Measurements from ENCODE around the gene TEX22.
A peak's percentile ranks its signal among the peaks of the same experiment; 100 is the strongest.

TEX22 gene

GRCh38 chr14:105385322-105385637 lies 13.1 kb upstream of the TEX22 start:
- no peak for DNase-seq

DNA sequence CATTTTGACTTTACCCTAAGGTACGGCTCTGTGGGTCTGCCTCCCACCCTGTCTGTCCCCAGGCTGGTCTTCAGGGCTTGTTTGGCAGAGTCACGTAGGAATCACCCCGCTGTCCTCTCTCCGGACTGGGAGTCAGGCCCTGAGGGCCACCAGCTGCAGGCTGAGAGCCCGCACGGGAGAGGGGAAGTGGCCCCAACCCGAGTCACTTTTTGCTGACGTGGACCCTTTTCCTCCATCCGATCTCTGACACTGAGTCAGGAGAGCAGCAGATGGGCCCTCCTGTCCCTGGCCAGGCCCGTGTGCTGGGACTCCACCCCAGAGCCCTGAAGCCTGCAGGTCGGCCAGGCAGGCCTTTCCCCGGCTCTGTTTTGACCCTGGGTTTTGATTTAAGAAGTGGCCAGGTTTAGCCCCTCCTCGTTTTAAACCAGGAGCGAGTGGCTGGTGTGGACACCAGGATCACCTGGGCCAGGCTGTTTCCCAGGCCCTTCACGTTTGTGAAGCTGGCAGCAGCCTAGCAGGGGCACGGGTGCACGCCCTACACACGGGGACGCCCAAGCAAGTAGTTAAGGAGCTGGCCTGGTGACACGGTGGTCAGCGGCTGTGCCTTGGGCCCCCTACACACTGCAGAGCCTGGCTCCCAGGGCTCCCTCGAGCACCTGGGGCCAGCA lies 12.5 kb upstream of the TEX22 start:
- peak in 1 of 5 donors; percentile 9 for DNase-seq

DNA sequence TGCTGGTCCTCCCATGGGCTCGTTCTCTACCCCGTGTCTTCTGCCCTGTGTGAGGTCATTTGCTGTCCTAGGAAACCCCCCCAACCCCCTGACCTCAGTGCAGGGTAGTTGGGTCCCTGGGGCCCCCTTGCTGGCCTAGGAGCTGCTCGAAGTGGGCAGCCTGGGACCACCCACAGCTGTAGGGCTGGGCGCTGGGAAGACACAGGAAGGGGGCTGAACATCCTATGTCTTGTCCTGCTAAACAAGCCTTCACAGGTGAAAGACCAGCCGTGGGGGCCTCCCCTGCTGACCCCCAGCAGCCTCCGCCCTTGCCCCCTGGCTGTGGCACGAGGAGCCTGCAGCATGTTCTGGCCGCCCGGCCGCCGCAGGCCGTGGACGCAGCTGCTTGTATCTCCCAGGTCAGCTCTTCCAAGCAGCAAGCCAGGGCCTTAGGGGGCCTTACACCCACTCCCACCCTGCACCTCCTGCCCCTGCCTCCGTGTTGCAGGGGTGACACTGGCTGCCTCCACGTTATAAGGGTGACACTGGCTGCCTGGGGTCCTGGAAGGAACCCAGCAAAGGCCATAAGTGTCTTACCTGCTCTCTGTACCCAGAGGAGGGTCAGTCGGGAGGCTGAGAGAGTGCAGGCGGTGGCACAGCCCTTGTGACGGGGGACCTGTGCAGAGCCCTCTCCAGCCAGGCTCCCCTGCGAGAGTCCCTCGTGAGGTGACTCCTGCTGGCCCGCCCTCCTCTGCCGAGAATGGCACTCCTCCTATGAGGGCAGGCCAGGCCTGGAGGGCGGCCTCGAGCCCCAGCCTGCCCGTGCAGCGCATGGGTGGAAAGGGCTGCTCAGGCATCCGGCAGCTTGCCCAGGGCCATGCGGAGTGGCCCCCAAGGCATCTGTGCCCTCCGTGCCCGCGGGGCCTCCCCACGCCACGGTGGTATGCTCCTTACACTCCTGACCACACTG lies 11.5 kb upstream of the TEX22 start:
- peak in 1 of 5 donors; percentile 10 for DNase-seq

DNA sequence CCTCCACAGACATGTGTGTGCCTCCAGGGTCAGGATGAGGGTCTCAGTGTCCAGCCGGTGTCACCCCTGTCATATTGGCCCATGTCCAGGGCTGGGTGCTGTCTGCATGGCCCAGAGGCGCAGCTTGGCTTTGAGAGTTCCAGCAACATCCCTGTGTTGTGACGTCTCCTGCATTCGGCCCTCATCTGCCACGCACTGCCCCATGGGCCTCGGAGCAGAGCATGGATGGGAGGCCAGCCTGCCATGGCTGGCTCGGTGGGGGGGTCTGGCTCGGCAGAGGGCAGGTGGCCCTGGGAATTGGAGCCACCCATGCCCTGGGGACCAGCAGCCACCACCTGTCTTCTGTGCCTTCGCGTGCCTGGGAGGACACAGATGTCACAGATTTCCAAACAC lies 10.8 kb upstream of the TEX22 start:
- no peak for DNase-seq

DNA sequence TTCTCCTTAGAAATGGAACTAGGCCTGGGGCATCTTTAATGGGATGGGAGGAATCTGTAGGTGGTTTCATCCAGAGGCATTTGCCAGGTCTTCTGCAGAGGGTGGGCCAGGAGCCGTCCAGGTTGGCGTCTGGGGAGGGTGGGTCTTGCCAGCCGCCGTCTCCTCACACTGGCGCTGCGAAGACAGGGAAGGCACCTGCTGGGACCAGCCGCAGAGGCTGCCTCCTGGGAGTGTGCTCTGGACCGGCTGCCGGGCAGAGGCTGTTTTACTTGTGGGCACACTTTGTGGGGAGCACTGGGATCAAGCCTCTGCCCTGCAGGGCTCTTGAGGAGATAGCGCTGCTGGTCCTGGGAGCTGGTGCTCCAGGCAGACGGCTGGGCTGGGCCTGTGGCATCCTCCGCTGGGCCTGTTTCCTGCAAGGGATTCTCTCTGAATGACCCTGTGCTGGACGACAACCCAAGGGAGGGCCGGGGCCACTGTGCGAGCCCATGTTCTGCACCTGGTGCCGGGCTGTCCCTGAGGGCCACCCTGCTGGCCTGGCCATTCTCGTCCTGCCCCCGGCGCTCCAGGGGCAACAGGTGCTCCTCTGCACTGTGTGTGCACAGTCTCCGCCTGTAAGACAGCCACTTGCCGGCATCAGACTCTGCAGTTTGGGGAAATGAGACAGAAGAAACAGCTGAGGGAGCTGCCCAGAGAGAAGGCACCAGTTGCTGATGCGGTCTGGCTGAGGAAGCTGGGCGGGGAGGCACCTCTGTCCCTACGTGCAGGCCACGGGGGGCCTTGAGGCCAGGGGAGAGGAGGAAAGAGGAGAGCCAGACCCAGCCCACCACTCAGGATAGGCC lies 10.0 kb upstream of the TEX22 start:
- no peak for DNase-seq

- no peak for DNase-seq
Observed at GRCh38 chr14:105388976-105389375, 9.4 kb upstream of the TEX22 start.

GRCh38 chr14:105389534-105389933 lies 8.8 kb upstream of the TEX22 start:
- no peak for DNase-seq

GRCh38 chr14:105389976-105390848 lies 8.1 kb upstream of the TEX22 start:
- peak in 1 of 5 donors; percentile 33 for DNase-seq

DNA sequence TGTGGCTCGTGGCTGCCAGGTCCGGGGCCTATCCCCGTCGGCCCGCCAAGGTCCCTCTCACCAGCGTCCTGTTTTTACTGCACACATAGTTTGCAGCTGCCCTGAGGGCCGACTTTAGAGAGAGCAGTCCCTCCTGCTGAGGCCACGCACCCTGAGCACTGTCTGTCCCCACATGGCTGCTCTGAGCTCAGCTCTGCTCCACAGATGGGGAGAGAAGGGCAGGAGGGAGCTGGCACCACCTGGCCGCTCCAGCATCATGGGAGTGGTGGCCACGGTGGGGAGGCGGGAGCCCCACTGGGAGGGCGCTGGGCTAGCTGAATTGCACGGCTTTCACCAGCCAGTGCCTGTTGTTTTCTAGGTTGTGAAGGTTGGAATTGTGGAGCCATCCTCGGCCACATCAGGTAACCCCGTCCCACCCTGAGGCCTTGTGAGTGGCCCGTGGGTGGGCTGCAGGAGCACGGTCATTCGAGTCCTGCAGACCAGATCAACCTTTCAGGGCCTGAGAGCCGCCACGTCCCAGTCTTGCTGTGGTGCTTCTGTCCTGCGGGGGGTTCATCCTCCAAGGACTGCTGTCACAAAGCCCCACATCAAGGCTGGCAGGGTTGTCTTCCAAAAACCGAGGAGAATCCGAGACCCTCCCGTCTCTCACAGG lies 7.4 kb upstream of the TEX22 start:
- peak in 1 of 5 donors; percentile 11 for DNase-seq

GRCh38 chr14:105391541-105391940 lies 6.8 kb upstream of the TEX22 start:
- peak in 1 of 5 donors; percentile 11 for DNase-seq

DNA sequence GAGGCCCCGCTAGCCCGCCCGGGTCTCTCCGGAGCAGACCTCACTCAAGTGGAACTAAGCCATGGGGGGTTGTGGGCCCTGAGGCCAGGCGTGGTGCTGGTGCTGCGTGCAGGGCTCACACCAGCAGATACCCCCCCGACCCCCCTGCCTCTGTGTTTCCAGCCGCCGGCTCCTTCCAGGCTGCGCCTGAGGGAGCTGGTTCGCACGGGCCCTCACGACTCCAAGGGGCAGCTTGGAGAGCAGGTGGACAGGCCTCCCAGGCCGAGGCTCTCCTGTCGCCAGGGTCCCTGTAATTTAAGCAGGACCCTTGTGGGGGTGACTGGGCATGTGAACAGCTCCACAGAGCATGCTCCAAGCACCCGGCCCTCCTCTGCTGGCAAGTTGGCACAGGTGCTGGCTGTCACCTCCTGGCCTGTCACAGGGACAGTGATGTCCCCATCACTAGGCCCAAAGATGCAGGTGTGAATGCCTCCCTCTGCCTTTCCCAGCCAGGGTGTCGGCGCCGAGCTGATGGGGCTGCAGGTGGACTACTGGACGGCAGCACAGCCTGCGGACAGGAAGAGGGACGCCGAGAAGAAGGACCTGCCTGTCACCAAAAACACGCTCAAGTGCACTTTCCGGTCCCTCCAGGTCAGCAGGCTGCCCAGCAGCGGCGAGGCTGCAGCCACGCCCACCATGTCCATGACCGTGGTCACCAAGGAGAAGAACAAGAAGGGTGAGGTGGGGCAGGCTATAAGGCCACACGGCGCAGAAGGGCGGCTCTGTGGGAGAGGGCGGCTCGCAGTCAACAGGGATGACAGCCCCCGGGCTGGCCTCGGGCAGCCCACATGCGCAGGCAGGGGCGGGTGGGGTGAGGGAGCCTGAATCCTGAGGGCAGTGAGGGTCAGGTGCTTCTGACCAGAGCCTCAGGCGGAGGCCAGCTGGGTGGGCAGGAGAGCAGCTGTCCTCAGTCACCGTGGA lies 5.9 kb upstream of the TEX22 start:
- no peak for DNase-seq

GRCh38 chr14:105393151-105393550 lies 5.2 kb upstream of the TEX22 start:
- no peak for DNase-seq

- DNase-seq = peak in 1 of 5 donors; percentile 8
Observed at GRCh38 chr14:105394714-105395537, 3.4 kb upstream of the TEX22 start.

DNA sequence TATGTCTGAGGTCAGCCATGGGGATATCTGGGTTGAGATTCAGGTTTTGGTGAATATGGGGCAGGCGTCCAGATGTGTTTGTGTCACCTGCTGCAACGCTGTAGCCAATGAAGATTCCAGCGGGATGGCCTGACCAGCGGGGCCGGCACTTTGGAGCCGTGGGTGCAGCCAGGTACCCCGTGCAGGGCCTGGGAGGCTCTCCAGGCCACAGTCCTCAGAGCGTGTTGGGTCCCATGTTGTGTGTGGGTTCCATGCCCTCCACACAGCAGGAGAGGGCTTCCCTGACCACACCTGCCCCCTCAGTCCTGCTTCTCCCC lies 2.8 kb upstream of the TEX22 start:
- DNase-seq = peak in 1 of 5 donors; percentile 12

DNA sequence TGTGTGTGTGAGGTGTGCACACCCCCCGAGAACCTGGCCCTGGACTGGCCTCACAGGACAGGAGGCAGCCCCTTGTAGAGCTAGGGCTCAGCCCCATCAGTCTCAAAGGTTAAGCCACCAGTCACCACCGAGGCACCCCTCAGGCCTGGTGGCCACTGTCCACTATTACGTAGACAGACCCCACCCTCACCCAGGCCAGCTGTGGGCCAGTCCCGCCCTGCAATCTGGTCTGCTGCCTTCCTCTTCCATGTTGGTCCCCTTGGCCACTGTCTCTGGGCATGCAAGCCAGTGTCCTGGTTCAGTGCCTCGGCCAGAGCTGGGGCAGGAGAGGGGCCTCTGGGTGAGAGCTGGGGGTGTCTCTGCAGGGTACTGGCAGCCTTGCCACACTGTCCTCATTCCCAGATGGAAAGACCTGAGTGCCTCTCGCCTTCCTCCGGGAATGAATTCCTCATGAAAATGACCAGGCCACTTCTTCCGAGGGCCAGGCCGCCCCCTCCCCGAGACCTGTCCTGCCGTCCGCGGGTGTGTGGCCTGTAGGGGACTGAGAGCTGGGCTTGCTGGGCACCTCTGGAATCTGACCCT lies 897 bp upstream of the TEX22 start:
- DNase-seq = peak in 1 of 5 donors; percentile 7

DNA sequence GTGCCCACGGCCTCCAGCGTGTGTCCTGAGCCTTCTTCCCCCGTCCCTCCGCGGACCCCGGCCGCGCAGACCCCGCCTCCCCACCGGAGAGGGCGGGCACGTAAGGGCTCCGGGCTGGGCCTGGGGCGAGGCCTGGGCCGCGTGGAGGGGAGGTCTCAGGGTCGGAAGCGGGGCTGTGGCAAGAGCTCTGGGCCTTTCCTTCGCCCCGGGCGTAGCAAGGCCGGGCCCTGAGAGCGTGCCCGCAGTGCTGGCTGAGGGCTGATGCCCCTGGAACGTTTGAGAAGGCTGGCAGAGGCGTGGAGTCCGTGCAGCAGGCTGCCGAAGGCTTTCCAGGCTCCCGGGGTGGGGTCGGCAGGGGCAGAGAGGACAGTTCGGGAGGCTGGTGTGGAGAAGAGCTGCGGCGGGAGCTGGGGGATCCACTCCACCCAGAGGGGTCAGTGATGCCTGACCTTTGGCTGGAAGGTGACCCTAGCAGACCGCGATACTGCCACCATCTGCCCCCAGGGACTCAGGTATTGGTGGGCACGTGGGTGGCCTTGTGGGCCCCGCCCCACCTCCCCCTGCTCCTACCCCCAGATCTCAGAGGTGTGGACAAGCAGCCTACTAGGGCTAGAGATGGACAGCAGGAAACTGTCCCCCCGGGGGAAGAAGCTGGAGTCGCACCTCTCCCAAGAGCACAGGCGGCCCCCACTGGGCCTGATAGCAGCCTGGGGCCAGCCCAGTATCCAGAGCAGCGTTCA lies 558 bp downstream of the TEX22 start:
- no peak for DNase-seq

DNA sequence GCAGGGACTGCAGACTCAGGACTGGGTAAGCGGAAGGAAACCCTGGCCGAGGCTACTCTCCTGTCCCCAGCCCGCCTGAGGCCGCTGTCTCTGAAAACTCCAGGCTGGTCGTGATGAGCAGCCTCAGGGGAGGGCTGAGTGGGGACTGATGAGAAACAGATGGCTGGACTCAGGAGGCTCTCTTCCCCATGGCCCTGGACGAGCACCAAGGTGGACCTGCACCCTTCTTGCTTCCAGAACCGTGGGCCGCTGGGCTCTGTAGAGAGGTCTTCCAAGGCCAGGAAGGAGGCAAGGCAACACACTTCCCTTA lies 1.1 kb downstream of the TEX22 start:
- DNase-seq = no peak

GRCh38 chr14:105400016-105400415 lies 1.7 kb downstream of the TEX22 start:
- DNase-seq = no peak

DNA sequence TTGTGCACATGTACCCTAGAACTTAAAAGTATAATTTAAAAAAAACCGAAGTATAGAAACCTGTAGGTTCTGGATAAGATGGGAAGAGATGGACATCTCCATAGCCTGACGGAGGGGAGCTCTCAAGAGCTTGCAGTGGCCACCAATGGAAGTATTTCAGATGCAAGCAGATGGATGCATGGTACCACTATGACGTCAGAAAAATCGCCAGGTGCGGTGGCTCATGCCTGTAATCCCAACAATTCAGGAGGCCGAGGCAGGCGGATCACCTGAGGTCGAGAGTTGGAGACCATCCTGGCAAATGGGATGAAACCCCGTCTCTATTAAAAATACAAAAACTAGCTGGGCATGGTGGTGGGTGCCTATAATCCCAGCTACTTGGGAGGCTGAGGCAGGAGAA lies 3.4 kb downstream of the TEX22 start:
- DNase-seq = no peak

Measured in T-helper 1 cell (primary cell).